GM18867 (cell line): ENCODE measurements around the gene LIN37.

ENCODE experiments used
- ATAC-seq: cut with Tn5 transposase; IDR thresholded peaks from one replicate; pipeline ENCODE4 v1.9.1; 2021; ENCODE audit warnings: mild to moderate bottlenecking, moderate library complexity; ENCODE audit not compliant: unreplicated experiment

LIN37 gene

DNA sequence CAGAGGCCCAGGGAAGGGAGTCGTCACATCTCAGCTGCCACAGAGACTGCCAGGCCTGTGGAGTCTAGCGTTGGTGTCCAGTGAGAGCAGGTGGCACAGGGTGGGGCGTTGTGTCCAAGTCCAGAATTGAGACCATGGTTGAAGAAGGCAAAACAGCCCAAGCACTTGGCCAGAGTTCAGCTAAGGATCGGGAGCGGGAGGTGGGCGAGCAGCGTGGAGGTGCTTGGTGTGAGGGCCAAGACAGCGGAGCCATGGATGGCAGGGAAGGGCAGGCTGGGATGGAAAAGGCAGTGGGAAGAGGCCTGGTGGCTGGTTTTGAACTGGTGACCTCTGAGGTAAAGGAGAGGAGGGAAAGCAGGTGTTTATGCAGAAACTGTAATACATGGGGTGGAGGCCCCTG, 14.1 kb upstream of the LIN37 start:
- ATAC-seq = no peak

DNA sequence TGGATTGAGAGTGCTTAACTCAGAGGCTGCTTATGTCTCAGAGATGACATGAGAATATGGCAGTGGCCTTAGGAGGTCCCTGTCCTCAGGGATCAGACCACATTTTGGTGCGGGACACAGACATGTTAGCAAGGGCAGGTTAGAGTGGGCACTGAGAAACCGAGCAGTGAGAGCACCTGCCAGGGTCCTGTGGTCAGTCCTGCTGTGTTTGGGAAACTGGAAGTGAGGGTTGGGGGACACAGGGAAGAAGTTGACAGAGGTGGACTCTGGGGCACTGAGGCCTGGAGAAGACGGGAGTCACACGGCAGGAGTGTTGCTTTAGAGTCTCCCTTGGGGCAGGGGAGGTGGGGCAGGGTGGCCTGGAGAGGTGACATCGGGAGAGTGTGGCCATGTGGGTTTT, 13.5 kb upstream of the LIN37 start:
- no peak for ATAC-seq

GRCh38 chr19:35736913-35737886, 11.2 kb upstream of the LIN37 start:
- no peak for ATAC-seq

DNA sequence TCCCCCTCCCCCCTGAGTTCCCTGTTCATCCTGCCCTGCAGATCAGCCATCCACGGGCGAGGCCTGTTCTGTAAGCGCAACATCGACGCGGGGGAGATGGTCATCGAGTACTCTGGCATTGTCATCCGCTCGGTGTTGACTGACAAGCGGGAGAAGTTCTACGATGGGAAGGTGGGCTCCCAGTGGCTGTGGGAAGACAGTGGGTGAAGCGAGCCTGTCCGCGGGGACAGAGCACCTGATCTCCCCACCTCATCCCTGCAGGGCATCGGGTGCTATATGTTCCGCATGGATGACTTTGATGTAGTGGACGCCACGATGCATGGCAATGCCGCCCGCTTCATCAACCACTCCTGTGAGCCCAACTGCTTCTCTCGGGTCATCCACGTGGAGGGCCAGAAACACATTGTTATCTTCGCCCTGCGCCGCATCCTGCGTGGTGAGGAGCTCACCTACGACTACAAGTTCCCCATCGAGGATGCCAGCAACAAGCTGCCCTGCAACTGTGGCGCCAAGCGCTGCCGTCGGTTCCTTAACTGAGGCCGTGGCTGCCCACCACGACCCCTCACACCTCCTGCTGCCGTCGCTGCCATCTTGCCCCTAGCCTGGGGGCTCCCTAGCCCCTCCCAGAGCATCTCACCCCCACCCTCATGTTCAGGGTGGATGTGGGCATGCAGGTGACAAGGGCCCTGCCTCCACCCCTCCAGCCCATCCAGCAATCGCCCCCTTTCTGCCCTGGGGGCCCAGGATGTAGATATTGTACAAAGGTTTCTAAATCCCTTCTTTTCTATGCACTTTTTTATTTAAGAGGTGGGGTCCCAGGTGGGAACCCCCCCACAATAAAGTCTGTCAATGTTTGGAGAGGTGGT, 10.1 kb upstream of the LIN37 start:
- no peak for ATAC-seq

DNA sequence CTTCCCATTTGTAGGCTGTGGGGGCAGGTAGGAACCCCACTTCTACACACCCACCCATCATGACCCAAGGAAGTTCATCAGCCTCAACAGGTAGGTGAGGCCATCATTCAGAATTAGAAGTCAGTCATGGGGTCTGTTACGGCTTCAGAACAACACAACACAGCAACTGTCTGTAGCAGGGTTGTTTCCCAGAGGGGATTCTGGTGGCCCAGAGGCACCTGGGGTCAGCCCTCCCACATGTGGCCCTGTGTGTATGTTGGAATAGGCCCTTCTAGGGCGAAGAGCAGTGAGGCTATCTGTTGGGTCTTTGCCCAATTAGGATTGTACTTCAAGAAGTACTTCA, 9.5 kb upstream of the LIN37 start:
- ATAC-seq = no peak

DNA sequence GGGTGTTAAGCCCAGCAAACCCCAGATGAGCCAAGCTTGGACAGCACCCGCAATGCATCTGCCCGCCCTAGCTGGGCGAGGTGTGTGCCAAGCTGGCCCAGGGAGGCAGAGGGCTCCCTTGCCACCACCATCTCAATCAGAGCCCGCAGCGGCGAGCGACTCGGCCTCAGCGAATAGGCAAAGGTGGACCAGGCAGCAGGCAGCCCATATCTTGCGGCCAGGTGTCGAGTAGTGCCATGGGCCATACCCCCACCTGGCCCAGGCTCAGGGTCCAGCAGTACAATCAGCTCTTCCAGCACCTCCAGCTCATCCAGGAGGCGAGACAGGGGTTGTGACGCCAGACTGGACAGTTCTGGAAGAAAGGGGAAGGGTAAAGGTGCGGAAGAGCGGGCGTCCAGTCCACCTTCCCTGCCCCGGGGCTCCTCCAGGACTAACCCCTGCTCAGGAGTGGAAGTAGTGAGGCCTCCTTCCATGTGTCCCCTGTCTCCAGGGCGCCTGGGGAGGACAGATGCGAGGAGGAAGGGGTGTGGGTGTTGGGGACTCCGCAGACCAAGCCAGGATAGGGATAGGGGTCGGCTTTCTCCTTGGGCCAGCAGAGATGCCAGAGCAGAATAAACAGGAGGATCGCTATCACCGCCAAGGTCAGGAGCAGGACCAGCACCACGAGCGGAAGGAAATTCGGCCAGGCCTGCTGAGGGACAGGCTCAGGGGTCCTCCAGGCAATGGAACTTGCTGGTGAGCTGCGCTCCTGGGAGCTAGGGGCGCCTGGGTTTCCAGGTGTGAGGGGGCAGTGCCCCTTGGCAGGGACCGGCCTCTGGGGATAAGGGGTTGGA, 8.9 kb upstream of the LIN37 start:
- no peak for ATAC-seq

- no peak for ATAC-seq
Observed at GRCh38 chr19:35740108-35740422, 8.3 kb upstream of the LIN37 start.

GRCh38 chr19:35740423-35741202, 7.8 kb upstream of the LIN37 start:
- ATAC-seq = peak; percentile 50

- no peak for ATAC-seq
Observed at GRCh38 chr19:35741203-35741515, 7.2 kb upstream of the LIN37 start.

GRCh38 chr19:35742121-35742724, 6.2 kb upstream of the LIN37 start, which contains the start of gene IGFLR1:
IGFLR1 (minus strand) TSS chr19:35742452; CDS start chr19:35741180, 1,272 bp downstream.
- no peak for ATAC-seq

GRCh38 chr19:35743640-35744429, 4.5 kb upstream of the LIN37 start:
- no peak for ATAC-seq

GRCh38 chr19:35744430-35745327, 3.7 kb upstream of the LIN37 start:
- ATAC-seq = peak; percentile 41

GRCh38 chr19:35745328-35746086, 2.9 kb upstream of the LIN37 start, which contains the start of the genes PSENEN and U2AF1L4:
PSENEN (plus strand) TSS chr19:35745651; CDS start chr19:35745931, 280 bp downstream.
U2AF1L4 (minus strand) TSS chr19:35745418; CDS start chr19:35745391, 27 bp downstream.
- ATAC-seq = peak; percentile 36

GRCh38 chr19:35746087-35746462, 2.3 kb upstream of the LIN37 start:
- ATAC-seq = no peak

DNA sequence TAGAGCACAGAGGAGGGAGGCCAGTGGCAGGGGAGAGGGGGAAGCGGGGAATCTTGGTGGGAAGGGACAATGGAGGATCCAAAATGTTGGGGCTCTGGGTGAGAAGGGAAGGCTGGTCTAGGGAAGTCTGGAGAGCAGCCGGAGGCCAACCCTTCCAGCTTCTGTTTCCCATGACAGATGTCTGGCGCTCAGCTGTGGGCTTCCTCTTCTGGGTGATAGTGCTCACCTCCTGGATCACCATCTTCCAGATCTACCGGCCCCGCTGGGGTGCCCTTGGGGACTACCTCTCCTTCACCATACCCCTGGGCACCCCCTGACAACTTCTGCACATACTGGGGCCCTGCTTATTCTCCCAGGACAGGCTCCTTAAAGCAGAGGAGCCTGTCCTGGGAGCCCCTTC, 1.8 kb upstream of the LIN37 start:
- no peak for ATAC-seq

GRCh38 chr19:35750167-35750566, 1.8 kb downstream of the LIN37 start:
- ATAC-seq = no peak
